HT1080 (cell line): ENCODE results near the gene OXSR1. TPM values are rescaled to one million over a fixed set of nuclear protein-coding genes. Genes with fewer than 3 reads are reported as not detected.
"Not testable (repeated sequence)": the region's sequence is repeated elsewhere in the genome, so short reads cannot be mapped to it uniquely, and the experiment has no call there.

Source experiments
- DNase-seq: peaks from one replicate; pipeline ENCODE4 v3.0.0-alpha.2; 2015; ENCODE audit warnings: low read depth
- total RNA-seq: library from RNA; depleted of rRNA; stranded (reverse); fragments of >200 nt; shearing (Covaris generic); gene quantifications from 2 replicates; pipeline ENCODE4 v1.2.3, GENCODE V29; 2014

OXSR1 gene
- total RNA-seq, 1 experiment from 2014 or later, result 35.6 TPM

DNA sequence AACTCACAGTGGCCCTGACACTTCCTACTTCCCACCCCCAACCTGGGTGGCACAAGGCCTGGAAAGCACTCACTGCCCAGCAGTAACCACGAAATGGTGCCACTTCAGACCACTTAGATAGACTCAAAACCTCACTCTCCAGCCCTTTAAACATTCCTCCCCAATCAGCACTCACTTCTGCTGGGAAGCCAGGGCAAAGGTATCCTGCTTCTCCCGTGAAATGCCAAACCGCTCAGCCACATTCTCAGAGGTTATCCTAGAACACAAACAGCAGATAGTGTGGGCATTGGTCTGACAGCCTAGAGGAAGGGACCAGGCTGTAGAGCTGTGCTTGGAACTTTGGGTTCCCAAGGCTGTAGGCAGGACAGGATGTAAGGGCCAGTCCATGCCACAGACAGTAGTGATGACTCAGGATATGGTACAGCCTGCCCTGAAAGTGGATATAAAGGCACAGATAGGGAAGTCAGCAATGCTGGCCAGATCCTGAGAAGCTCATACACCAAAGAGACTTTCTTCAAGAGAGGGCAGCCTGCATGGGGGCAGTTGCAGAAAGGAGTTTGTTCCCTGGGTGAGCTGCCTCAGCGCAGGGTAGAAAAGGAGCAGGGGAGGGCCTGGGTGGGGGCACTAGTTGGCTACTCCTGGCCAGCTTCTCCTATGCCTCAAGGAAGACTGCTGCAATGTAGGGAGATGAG is 37.6 kb upstream of the OXSR1 start:
- DNase-seq, result peak; percentile 42

DNA sequence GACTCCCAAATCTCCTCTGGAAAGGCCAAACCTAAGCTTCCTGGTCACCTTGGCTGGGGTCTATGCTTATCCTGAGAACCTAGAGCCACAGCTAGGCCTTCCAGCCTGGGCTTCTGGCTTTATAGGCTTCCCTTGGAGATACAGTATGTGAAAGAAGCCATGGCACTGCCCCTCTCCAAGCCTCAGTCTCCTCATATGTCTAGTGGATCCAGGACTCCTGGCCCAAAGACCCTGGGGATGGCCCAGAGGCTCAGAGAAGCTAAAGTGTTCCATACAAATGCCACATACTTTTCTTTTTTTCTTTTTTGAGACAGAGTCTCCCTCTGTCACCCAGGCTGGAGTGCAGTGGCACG is 37.1 kb upstream of the OXSR1 start:
- DNase-seq, result no peak

DNA sequence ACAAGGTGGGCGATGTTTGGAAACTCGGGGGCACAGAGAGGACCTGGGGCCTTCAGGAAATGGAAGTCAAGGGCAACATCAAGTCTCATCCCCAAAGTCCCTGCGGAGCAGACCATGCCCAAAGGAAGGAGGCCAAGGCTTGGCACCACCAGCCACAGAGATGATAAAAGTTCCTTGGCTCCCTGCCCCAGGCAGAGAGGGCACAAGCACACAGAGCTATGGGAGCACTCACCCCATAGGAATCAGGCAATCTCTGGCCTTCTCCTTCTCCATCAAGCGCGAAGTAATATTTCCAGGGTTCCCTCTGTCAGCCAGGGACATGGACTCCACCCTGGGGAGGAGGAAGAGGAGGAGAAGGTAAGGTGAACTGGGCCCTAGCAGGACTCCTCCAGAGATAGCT is 36.3 kb upstream of the OXSR1 start:
- DNase-seq, result no peak

DNA sequence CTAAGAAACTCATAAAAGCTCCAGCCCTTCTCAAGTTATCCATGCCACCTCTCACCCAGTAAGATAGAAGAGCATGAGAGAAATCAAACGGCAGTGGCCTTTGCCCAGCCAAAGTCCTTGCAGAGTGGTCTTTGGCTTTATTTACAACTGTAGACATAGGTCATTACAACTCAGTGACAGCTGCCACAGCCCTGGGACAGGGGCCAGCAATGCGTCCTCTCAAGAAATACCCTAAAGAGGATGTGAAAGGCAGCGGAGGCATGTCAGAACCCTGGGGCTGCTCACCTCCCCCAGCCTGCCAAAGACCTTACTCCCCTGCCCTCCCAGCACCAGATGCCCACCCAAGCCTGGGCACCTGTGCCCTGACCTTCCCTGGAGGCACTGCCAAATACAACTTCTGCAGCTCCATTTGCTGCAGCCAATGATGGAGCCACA is 34.7 kb upstream of the OXSR1 start:
- no peak for DNase-seq

DNA sequence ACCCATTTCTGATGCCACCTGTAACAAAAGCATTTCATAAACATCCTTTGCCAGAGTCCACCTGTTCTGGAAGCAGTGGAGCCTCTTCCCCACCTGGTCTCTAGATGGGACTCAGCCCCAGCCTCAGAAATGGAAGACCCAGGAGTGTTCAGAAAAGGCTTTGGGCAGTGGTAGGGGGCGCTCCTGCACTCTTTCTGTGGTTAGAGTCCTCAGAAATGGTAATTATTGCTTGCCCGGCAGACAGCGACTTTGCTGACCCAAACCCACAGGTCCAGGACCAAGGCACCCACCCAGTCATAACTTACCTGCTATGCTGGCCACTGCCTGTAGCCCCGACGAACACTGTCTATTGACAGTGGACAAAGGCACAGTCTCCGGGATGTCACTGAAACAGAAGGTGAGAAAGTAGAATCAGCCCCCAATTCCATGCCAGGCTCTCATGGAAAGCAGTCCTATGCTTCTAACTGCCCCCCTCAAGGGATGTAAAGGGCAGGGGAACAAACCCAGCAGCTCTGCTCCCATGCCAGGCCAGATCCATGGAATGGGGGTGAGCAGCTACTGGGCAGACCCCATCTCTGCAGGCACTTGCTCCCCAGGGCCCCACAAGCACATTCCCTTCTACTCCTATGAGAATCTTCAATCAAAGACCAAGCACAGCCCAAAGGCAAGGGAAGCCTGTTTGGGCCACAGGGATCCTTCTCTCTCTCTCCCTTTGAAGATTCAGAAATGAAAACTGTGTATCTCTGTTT is 33.5 kb upstream of the OXSR1 start:
- DNase-seq, result no peak

DNA sequence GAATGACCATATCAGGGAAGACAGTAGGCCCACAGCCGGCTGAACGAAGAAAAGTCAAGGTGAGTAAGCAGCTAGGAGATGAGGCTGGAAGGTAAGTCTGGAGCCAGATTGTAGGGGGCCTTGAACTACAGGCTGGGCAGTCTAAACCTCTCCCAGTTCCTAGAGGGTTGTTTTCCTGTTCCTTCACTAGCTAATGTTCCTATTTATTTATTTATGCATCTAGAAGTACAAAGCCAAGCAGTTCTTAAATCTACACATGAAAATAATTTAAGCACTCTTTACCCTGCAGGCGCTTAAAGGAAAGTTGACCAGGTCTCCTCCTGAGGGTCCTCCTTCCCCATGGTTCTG is 32.2 kb upstream of the OXSR1 start:
- DNase-seq, result no peak

DNA sequence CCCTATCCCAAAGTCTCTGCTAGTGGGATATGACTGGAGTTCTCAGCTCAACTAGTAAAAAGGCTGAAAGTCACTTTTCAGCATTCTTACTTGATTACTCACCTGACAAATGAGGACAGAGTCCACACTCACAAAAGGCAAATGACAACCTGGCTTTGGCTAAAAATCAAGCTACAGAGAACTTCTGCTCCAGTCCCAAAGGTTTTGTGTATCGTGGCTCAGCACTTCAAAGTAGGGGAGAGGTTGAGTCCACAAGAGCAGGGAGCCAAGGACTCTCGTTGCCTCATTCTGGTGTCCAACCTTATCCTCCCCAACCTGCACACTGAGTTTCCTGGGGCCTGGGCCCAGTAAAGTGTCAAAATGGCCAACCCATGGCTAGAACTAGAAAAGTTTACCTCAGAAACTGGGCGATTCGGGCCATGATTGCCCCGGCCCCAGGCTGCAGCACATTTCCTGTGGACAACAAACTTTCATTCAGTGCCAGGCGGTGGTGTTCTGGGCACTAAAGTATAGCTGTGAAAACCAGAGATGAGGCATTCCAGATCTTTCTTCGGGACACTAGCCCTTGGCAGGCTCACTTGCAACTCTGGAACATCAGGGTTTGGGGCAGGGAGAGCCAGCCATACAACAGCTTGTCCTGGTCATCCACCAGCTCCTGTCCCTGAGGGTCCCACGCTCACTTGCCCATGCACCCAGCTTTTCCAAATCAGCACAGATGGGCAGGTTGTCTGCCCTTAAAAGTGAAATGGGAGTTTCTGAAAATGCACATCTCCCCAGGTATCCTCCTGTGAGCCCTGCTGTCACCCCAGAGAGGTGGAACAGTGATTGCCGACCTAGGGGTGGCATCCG is 31.6 kb upstream of the OXSR1 start:
- no peak for DNase-seq

DNA sequence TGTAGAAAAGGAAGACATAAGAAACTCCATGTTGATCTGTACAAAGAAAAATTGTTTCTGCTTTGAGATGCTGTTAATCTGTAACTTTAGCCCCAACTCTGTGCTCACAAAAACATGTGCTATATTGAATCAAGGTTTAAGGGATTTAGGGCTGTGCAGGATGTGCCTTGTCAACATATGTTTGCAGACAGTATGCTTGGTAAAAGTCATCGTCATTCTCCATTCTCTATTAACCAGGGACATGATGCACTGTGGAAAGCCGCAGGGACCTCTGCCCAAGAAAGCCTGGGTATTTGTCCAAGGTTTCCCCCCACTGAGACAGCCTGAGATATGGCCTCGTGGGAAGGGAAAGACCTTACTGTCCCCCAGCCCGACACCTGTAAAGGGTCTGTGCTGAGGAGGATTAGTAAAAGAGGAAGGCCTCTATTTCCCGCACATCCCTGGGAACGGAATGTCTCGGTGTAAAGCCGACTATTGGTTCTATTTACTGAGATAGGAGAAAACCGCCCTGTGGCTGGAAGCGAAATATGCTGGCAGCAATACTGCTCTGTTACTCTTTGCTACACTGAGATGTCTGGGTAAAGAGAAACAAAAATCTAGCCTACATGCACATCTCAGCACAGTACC is 30.7 kb upstream of the OXSR1 start:
- DNase-seq, result not testable (repeated sequence)

DNA sequence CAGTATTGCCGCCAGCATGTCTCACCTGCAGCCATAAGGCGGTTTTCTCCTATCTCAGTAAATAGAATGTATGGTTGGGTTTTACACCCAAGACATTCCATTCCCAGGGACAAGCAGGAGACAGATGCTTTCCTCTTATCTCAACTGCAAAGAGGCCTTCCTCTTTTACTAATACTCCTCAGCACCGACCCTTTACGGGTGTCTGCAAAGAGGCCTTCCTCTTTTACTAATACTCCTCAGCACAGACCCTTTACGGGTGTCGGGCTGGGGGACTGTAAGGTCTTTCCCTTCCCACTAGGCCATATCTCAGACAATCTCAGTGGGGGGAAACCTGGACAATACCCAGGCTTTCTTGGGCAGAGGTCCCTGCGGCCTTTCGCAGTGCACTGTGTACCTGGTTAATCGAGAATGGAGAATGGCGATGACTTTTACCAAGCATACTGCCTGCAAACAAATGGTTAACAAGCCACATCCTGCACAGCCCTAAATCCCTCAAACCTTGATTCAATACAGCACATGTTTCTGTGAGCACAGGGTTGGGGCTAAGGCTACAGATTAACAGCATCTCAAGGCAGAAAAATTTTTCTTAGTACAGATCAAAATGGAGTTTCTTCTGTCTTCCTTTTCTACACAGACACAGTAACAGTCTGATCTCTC is 29.6 kb upstream of the OXSR1 start:
- not testable (repeated sequence) for DNase-seq

DNA sequence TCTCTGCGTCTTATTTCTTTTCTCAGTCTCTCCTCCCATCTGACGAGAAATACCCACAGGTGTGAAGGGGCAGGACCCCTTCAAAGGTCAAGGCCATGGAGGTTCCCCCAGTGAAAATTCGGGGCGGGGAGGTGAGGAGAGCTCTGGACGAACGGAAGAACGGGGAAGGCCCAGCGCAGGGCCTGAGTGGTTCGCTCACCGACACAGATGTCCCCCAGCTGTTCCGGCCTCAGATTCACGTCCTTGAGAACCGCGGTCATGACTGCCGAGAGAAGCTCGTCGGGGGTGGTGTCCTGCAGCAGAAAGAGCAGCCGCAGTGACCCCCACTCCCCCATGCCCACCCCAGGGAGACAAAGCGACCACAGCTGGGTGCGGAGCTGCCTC is 29.0 kb upstream of the OXSR1 start:
- DNase-seq, result no peak

DNA sequence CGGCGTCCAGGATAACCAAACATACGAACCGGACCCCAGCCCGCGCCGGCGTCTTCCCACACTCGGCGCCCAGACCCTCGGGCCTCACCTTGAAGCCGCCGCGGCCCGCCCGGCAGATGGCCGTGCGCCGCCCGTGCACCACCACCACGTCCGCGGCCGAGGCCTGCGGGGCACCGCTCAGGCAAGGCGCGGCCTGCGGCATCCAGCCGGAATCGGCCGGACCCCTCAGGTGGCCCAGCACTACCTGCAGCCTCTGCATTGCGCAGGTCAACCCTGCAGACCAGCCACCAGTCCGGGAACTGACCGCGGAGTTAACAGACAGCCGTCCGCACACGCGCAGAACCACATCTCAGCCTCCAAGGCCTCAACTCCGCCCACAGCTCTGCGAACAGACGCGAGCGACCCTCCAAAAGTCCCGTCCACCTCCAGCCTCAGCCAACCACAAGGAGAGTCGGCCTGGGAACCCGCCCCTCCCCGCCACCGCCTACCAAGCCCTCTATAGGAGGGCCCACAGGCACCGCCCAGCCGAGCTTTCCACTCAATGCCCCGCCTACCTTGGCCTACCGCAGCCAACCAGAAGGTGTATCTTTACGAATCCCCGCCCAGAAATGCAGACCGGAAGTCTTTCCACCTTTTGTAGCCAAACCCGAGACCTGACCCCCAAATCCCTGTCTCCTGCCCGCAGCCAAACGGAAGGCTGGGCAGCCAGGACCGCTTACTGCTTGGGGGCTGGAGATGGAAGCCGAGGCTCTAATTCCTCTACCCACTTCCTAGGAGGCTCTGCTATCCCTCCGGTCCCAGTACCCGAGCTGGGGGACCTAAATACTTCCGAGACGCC is 28.3 kb upstream of the OXSR1 start, which contains the start of gene ACAA1:
ACAA1 (minus strand) TSS at position 351 of the 838 bp plus-strand sequence; CDS start at position 259, 92 bp downstream.
- DNase-seq, result peak; percentile 99

DNA sequence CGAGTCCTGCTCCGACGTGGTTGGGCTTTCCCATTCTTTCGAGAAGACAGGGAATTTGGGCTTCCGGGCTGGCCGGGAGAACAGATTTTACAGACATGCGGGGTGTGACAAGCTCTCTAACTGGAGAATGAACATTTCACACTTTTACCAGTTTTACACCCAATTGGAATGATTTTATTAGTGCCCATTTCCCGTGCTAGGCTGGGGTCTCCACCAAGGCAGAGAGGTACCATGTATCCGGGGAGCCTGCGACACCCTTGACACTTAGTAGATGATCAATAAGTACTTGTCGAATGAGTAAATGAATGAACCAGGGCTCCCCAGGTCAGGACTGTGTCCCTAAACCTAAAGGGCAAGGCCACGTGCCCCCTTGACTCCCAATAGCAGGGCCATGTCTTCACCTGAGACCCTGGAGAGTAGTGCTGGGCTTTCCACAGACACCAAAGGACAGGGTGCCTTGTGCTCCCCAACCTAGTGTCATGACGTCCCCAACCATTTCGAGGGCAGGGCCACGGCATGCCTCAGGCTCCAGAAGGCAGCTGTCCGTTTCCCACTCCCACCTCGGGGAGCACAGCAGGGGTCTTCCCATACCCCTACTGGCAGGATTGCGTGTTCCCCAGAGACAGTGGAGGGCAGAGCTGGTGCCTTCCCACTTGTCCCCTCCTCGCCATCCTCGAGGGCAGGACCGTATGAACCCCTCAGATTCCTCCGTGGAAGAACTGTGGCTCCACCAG is 27.6 kb upstream of the OXSR1 start:
- no peak for DNase-seq

DNA sequence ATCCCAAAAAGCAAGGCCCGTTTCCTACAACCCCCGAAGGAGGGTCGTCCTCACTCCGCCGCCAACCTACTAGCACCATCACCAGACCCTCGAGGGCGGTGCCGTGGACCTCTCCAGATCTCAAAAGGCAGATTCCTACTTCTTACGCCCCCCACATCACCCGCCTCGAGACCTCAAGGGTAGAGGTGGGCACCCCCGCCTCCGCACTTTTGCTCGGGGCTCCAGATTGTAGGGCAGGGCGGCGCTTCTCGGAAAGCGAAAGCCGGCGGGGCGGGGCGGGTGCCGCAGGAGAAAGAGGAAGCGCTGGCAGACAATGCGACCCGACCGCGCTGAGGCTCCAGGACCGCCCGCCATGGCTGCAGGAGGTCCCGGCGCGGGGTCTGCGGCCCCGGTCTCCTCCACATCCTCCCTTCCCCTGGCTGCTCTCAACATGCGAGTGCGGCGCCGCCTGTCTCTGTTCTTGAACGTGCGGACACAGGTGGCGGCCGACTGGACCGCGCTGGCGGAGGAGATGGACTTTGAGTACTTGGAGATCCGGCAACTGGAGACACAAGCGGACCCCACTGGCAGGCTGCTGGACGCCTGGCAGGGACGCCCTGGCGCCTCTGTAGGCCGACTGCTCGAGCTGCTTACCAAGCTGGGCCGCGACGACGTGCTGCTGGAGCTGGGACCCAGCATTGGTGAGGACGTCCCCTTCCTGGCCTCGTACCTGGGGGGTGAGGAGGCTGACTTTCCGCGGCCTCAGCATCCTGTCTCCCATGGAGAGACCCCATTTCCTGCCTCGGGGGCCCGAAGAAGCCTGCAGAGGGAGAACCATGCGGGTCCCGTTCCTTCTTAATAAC is 26.8 kb upstream of the OXSR1 start, which contains the start of gene MYD88:
MYD88 (plus strand) TSS at position 313 of the 842 bp plus-strand sequence; CDS start at position 353, 40 bp downstream.
- no peak for DNase-seq

DNA sequence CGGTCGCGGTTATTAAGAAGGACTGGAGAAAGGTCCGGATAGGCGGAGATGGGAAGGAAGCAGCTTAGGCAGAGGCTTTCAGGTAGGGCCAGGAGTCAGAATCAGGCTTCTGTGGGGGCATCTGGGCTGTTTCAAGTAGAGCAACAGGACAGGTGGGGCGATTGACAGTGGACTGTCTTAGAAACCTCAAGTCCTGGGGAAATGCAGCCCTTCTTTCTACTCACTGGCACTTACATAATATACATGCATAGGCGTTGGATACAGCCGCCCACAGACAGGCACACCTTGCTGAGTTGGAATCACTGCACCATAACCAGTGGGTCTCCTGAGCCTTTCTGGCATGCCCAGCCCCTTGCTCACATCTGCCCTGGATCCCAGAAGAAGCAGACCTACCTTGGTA is 26.1 kb upstream of the OXSR1 start:
- DNase-seq, result no peak

DNA sequence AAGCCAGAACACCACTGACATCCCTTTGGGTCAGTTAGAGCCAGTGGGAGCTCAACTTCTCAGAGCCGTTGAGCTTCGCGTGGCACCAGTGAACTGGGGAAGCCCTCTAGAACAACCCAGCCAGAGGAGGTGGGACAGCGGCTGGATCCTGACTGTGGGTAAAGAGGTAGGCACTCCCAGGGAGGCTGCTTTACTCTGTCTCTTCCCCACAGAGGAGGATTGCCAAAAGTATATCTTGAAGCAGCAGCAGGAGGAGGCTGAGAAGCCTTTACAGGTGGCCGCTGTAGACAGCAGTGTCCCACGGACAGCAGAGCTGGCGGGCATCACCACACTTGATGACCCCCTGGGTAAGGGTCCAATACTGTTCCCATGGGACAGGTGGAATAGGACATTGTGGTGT is 25.7 kb upstream of the OXSR1 start:
- no peak for DNase-seq

DNA sequence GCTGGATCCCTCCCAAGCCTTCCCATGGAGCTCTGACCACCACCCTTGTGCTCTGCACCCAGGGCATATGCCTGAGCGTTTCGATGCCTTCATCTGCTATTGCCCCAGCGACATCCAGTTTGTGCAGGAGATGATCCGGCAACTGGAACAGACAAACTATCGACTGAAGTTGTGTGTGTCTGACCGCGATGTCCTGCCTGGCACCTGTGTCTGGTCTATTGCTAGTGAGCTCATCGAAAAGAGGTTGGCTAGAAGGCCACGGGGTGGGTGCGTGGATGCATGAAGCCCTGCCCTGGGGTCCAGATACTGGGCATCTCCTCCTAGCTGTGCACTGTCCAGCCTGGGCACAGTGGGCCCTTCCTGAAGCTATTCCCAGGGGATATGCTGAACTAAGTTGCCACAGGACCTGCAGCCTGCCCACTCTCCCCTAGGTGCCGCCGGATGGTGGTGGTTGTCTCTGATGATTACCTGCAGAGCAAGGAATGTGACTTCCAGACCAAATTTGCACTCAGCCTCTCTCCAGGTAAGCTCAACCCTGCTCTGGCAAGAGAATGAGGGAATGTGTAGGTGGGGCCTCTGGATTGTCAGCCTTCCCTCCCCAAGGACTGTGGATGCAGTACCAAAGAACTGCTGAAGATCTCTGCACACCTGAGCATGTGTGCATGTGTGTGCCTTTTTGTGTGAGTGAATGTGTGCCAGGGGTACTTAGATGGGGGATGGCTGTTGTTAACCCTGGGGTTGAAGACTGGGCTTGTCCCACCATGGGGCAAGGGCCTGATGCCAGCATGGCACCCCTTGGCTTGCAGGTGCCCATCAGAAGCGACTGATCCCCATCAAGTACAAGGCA is 24.8 kb upstream of the OXSR1 start:
- DNase-seq, result no peak

DNA sequence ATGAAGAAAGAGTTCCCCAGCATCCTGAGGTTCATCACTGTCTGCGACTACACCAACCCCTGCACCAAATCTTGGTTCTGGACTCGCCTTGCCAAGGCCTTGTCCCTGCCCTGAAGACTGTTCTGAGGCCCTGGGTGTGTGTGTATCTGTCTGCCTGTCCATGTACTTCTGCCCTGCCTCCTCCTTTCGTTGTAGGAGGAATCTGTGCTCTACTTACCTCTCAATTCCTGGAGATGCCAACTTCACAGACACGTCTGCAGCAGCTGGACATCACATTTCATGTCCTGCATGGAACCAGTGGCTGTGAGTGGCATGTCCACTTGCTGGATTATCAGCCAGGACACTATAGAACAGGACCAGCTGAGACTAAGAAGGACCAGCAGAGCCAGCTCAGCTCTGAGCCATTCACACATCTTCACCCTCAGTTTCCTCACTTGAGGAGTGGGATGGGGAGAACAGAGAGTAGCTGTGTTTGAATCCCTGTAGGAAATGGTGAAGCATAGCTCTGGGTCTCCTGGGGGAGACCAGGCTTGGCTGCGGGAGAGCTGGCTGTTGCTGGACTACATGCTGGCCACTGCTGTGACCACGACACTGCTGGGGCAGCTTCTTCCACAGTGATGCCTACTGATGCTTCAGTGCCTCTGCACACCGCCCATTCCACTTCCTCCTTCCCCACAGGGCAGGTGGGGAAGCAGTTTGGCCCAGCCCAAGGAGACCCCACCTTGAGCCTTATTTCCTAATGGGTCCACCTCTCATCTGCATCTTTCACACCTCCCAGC is 24.0 kb upstream of the OXSR1 start:
- no peak for DNase-seq
